HG03108 (cell line): ENCODE data around the gene KRCC1.
A peak's percentile ranks its signal among the peaks of the same experiment; 100 is the strongest.
"Not testable (repeated sequence)": the region's sequence is repeated elsewhere in the genome, so short reads cannot be mapped to it uniquely, and the experiment has no call there.

ENCODE experiments used
- ATAC-seq: cut with Tn5 transposase; IDR thresholded peaks from one replicate; pipeline ENCODE4 v1.9.1; 2021; ENCODE audit warnings: moderate library complexity; ENCODE audit not compliant: unreplicated experiment

KRCC1 gene

GRCh38 chr2:88048541-88048940 lies 7.0 kb downstream of the KRCC1 start:
- no peak for ATAC-seq

GRCh38 chr2:88045561-88045960 lies 10.0 kb downstream of the KRCC1 start:
- not testable (repeated sequence) for ATAC-seq

GRCh38 chr2:88042476-88042875 lies 13.1 kb downstream of the KRCC1 start:
- no peak for ATAC-seq

- ATAC-seq = no peak
Observed at GRCh38 chr2:88038263-88039105, 17.1 kb downstream of the KRCC1 start.

GRCh38 chr2:88036606-88037005 lies 19.0 kb downstream of the KRCC1 start:
- ATAC-seq = no peak

GRCh38 chr2:88036182-88036581 lies 19.4 kb downstream of the KRCC1 start:
- ATAC-seq = no peak

- no peak for ATAC-seq
Observed at GRCh38 chr2:88032070-88032702, 23.4 kb downstream of the KRCC1 start.

GRCh38 chr2:88028931-88029330 lies 26.7 kb downstream of the KRCC1 start:
- no peak for ATAC-seq

- ATAC-seq = no peak
Observed at GRCh38 chr2:88027697-88028389, 27.7 kb downstream of the KRCC1 start.

GRCh38 chr2:88024509-88024908 lies 31.1 kb downstream of the KRCC1 start:
- no peak for ATAC-seq

- no peak for ATAC-seq
Observed at GRCh38 chr2:88022669-88022921, 33.0 kb downstream of the KRCC1 start.

GRCh38 chr2:88019985-88020384 lies 35.6 kb downstream of the KRCC1 start:
- ATAC-seq = no peak

- ATAC-seq = no peak
Observed at GRCh38 chr2:88018909-88019308, 36.7 kb downstream of the KRCC1 start.

- not testable (repeated sequence) for ATAC-seq
Observed at GRCh38 chr2:88018077-88018805, 37.3 kb downstream of the KRCC1 start.

GRCh38 chr2:88017780-88018038 lies 37.9 kb downstream of the KRCC1 start:
- ATAC-seq = not testable (repeated sequence)

GRCh38 chr2:88016960-88017779 lies 38.4 kb downstream of the KRCC1 start:
- peak; percentile 57 for ATAC-seq

- peak; percentile 78 for ATAC-seq
Observed at GRCh38 chr2:88016086-88016959, 39.3 kb downstream of the KRCC1 start, which contains the start of gene RNU2-63P. Gene RNU2-63P, minus strand, starts transcription at chr2:88016547.

GRCh38 chr2:88011011-88011410 lies 44.6 kb downstream of the KRCC1 start:
- ATAC-seq = no peak

GRCh38 chr2:88010136-88010535 lies 45.4 kb downstream of the KRCC1 start:
- ATAC-seq = no peak
